ENCODE data around the gene PRAMEF6.
"Not testable (repeated sequence)": the region's sequence is repeated elsewhere in the genome, so short reads cannot be mapped to it uniquely, and the experiment has no call there.

GRCh38 chr1:12921749-12922148, 25.6 kb downstream of the PRAMEF6 start:
- TF ChIP-seq POLR2AphosphoS5, POLR2A, CTCF (IDR thresholded peaks at IDR 0.05): not testable (repeated sequence)
